Neural progenitor cell (in vitro differentiated cells): ENCODE results near the gene TAC3.
"Not testable (repeated sequence)": the region's sequence is repeated elsewhere in the genome, so short reads cannot be mapped to it uniquely, and the experiment has no call there.

Experiments
- CTCF ChIP-seq: fragments of 200-600 bp; sonication (generic); IDR thresholded peaks from 2 replicates; pipeline ENCODE4 v1.5.1; 2017; ENCODE audit warnings: antibody characterized with exemption, mild to moderate bottlenecking
- EZH2 ChIP-seq: fragments of 200-600 bp; sonication (generic); IDR thresholded peaks from 2 replicates; pipeline ENCODE4 v1.6.1; 2017; ENCODE audit warnings: antibody characterized with exemption, mild to moderate bottlenecking, moderate library complexity
- EZH2phosphoT487 ChIP-seq: fragments of 200-600 bp; sonication (generic); IDR thresholded peaks from 2 replicates; pipeline ENCODE4 v1.6.1; 2017; ENCODE audit warnings: antibody characterized with exemption

- TF ChIP-seq EZH2, EZH2phosphoT487, CTCF: not testable (repeated sequence)
Measured at GRCh38 chr12:56965124-56965523, 51.2 kb downstream of the TAC3 start.
